NCI-H82 treated with DMSO at 0.1 percent for 48 hours (cell line): Measurements from ENCODE around the gene KCNQ4.

Experiments
- DNase-seq: peaks from one replicate; lab custom pipeline; 2025; ENCODE audit not compliant: unreplicated experiment; lab: John Stamatoyannopoulos, UW

KCNQ4 gene

GRCh38 chr1:40794974-40795715 is 11.6 kb downstream of the KCNQ4 start:
- no peak for DNase-seq

- no peak for DNase-seq
Measured at GRCh38 chr1:40795811-40796586, 12.4 kb downstream of the KCNQ4 start.

- no peak for DNase-seq
Measured at GRCh38 chr1:40796939-40797667, 13.5 kb downstream of the KCNQ4 start.

- DNase-seq = no peak
Measured at GRCh38 chr1:40797668-40798010, 14.1 kb downstream of the KCNQ4 start.

GRCh38 chr1:40798366-40799281 is 15.0 kb downstream of the KCNQ4 start:
- no peak for DNase-seq

- DNase-seq = no peak
Measured at GRCh38 chr1:40799351-40799867, 15.8 kb downstream of the KCNQ4 start.

GRCh38 chr1:40801742-40802077 is 18.1 kb downstream of the KCNQ4 start:
- no peak for DNase-seq

GRCh38 chr1:40802078-40802741 is 18.6 kb downstream of the KCNQ4 start:
- DNase-seq = no peak

- DNase-seq = no peak
Measured at GRCh38 chr1:40802742-40803113, 19.1 kb downstream of the KCNQ4 start.

- no peak for DNase-seq
Measured at GRCh38 chr1:40803447-40803846, 19.9 kb downstream of the KCNQ4 start.

- DNase-seq = no peak
Measured at GRCh38 chr1:40803902-40804301, 20.3 kb downstream of the KCNQ4 start.

GRCh38 chr1:40806240-40806639 is 22.7 kb downstream of the KCNQ4 start:
- no peak for DNase-seq

GRCh38 chr1:40806731-40807695 is 23.4 kb downstream of the KCNQ4 start:
- DNase-seq = no peak

- DNase-seq = no peak
Measured at GRCh38 chr1:40808002-40808401, 24.4 kb downstream of the KCNQ4 start.

- DNase-seq = no peak
Measured at GRCh38 chr1:40808444-40808843, 24.9 kb downstream of the KCNQ4 start.

GRCh38 chr1:40808909-40809308 is 25.3 kb downstream of the KCNQ4 start:
- no peak for DNase-seq

- DNase-seq = no peak
Measured at GRCh38 chr1:40810927-40811326, 27.3 kb downstream of the KCNQ4 start.

GRCh38 chr1:40815420-40815819 is 31.8 kb downstream of the KCNQ4 start:
- DNase-seq = no peak

- no peak for DNase-seq
Measured at GRCh38 chr1:40817791-40818263, 34.2 kb downstream of the KCNQ4 start.
